Measurements from ENCODE around the gene TSPAN11. TPM values are rescaled to one million over a fixed set of nuclear protein-coding genes. Genes with fewer than 3 reads are reported as not detected.

Gene TSPAN11
- polyA plus RNA-seq, 1 experiment: 0.37 TPM

DNA sequence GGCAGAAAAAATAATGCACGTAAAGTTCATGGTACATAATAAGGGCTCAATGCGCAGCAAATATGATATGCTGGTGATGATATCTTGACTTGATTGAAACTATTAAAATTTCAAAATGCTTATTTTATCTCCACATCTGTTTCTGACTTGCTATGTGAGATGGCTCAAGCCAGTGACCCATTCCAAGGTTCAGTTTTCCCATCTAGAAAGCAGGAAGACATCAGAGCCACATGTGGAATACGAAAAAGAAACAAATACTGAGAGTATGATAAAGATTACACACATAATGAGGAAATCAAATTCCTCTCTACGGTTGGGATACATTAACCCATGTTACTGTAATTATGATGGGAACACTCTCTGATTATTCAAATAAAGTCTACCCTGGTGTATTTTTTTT lies 24.0 kb upstream of the TSPAN11 start:
- Histone ChIP-seq H3K4me3 (ENCODE audit: low read depth, low read length) (no peak overlapping the region), H3K9me3 (ENCODE audit: control insufficient read depth, insufficient read depth, low read length) (no peaks in the 10 kb centered on the region), H3K27ac (ENCODE audit: low read depth, low read length) (no peak overlapping the region), H3K27me3 (ENCODE audit: control insufficient read depth, insufficient read depth, low read length) (peaks cover 5% of the 10 kb centered on the region)
- CTCF ChIA-PET: no interaction called here
- POLR2A ChIA-PET: no interaction called here
- TF ChIP-seq CTCF (IDR thresholded peaks at IDR 0.05; ENCODE audit: low read depth, low read length): no peak
- DNase-seq (ENCODE audit: low read depth, low spot score): no peak

DNA sequence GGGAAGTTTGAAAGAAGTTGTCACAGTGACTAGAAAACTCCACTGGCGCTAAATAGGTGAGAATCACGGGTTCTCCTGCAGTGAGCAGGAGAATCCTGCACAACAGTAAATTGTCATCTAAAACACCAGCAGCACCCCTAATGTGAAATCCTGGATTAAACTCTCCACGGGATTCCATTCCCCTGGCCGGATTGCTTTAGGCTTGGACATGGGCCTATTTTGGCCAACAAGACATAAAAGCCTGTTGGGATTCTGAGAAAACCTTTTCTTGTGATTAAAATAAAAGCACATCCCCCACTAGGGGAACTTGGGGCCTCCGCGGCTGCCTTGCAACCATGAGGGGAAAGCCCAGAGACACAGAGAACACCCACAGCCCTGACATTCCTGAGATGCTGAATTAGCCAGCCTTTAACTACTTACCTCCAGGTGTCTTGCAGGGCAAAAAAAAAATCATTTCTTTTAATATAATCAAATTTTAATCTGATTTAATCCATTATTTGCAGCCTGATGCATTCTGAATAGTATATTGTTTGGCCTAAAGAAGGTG lies 21.0 kb upstream of the TSPAN11 start:
- Histone ChIP-seq H3K27me3 (ENCODE audit: control insufficient read depth, insufficient read depth, low read length) (peaks cover 4% of the 10 kb centered on the region), H3K4me3 (ENCODE audit: low read depth, low read length) (no peak overlapping the region), H3K27ac (ENCODE audit: low read depth, low read length) (no peak overlapping the region), H3K9me3 (ENCODE audit: control insufficient read depth, insufficient read depth, low read length) (no peaks in the 10 kb centered on the region)
- no peak for TF ChIP-seq CTCF (IDR thresholded peaks at IDR 0.05; ENCODE audit: low read depth, low read length)
- ChIA-PET POLR2A (no interaction called here), CTCF (interaction anchor here (0.6 kb wide), 1 partner anchor 631 kb away, joined by 3 read pairs; no protein-coding TSS in a partner anchor)
- DNase-seq (ENCODE audit: low read depth, low spot score): no peak

DNA sequence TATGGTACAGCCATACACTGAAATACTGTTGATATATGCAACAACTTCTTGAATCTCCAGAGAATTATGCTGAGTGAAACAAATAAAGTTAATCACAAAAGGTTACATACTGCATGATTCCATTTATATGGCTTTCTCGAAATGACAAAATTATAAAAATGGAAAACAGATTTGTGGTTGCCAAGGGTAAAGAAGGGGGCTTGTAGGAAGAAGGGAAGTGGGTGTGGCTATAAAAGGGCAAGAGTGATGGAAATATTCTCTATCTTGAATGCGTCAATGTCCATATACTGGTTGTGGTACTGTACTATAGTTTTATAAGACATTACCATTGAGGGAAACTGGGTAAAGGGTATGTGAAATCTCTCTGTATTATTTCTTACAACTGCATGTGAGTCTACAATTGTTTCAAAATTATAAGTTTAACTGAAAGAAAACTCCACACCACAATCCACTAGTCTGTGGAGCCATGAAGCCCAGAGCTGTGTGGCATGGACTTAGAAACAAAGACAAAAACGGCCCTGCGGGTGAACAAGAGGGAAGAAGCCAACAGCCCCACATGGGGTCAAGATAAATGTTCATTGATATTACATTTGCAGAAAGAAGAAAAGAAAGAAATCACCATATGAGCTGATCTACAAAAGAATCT lies 18.3 kb upstream of the TSPAN11 start:
- no peak for TF ChIP-seq CTCF (IDR thresholded peaks at IDR 0.05; ENCODE audit: low read depth, low read length)
- Histone ChIP-seq H3K27ac (ENCODE audit: low read depth, low read length) (no peak overlapping the region), H3K9me3 (ENCODE audit: control insufficient read depth, insufficient read depth, low read length) (no peaks in the 10 kb centered on the region), H3K27me3 (ENCODE audit: control insufficient read depth, insufficient read depth, low read length) (no peaks in the 10 kb centered on the region), H3K4me3 (ENCODE audit: low read depth, low read length) (no peak overlapping the region)
- POLR2A ChIA-PET: interaction anchor here (0.6 kb wide), 1 partner anchor 182 kb away, joined by 3 read pairs; no protein-coding TSS in a partner anchor
- DNase-seq (ENCODE audit: low read depth, low spot score): no peak
- CTCF ChIA-PET: interaction anchor here (0.6 to 0.8 kb wide), 2 partner anchors 10 to 103 kb away, joined by 3 to 4 read pairs; no protein-coding TSS in a partner anchor

GRCh38 chr12:30908722-30909348 lies 17.7 kb upstream of the TSPAN11 start:
- Histone ChIP-seq H3K27ac (ENCODE audit: low read depth, low read length) (peak overlapping the region; percentile 31), H3K4me3 (ENCODE audit: low read depth, low read length) (no peak overlapping the region), H3K27me3 (ENCODE audit: control insufficient read depth, insufficient read depth, low read length) (no peaks in the 10 kb centered on the region), H3K9me3 (ENCODE audit: control insufficient read depth, insufficient read depth, low read length) (no peaks in the 10 kb centered on the region)
- CTCF ChIA-PET: interaction anchor here (0.6 to 0.8 kb wide), 2 partner anchors 10 to 102 kb away, joined by 3 read pairs; no protein-coding TSS in a partner anchor
- no peak for TF ChIP-seq CTCF (IDR thresholded peaks at IDR 0.05; ENCODE audit: low read depth, low read length)
- peak; percentile 60 for DNase-seq (ENCODE audit: low read depth, low spot score)
- POLR2A ChIA-PET: no interaction called here
